Kidney glomerular epithelial cell (primary cell): Measurements from ENCODE around the gene XK.
"Not testable (repeated sequence)": the region's sequence is repeated elsewhere in the genome, so short reads cannot be mapped to it uniquely, and the experiment has no call there.

Experiments
- DNase-seq: peaks from one replicate; lab custom pipeline; 2025; lab: John Stamatoyannopoulos, UW

XK gene

DNA sequence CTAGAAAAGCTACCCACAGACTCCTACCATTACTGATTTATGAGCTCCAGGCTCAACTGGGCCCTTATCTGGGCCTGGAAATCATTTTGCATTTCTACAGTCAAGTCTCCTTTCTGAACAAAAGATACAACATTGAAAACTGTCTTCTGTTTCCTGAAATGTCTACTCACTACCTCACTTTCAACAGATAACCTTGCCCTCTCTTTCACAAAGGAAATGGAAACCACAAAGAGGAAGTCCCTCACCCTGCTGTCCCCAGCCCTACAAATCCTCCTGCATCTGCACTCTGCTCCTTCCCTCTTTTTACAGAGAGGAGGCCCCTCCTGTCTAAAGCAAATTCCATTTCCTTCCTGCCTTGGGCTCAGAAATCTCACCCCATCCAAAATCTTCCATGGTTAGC lies 69.4 kb downstream of the XK start:
- DNase-seq, result no peak

DNA sequence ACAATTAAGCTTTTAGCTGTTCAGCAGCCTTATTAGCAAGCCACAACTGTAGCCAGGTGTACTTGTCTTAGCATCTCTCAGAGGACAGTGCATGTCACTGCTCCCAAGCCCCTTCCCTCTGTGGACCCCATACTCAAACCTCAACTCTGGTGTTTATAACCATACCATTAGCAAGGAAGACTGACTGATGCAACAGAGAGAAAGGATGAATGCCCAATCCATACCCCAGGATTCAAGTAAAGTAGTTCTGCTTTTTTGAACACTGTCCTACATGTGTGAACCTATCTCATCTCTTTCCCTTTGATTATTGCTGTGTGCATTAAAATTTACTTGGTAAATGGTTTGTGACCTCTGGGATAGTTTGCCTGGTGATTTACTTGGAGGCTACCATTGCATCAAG lies 71.5 kb downstream of the XK start:
- DNase-seq, result no peak

DNA sequence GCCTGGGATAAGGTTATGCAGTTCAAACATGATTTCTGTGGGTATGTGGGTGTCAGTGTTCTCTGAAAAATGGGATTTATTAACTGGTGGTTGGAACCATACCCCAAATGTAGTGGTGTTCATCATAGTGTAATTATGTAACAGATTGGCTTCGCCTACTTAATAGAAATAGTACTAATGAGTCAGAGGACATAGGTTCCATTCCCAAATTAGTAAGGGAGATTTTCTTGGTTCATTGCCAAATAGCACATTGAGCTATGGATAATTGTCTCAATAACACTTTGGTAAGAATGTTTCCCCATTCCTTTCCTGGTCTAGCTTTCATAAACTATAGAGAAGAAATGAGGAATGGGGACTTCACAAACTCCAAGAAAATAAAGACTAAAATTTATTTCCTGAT lies 73.8 kb downstream of the XK start:
- no peak for DNase-seq

- DNase-seq, result no peak
Observed at GRCh38 chrX:37759878-37760418, 74.4 kb downstream of the XK start.

- no peak for DNase-seq
Observed at GRCh38 chrX:37763400-37763799, 77.8 kb downstream of the XK start.

GRCh38 chrX:37765507-37765906 lies 79.9 kb downstream of the XK start:
- DNase-seq, result no peak

GRCh38 chrX:37767430-37767829 lies 81.8 kb downstream of the XK start:
- DNase-seq, result no peak

- DNase-seq, result not testable (repeated sequence)
Observed at GRCh38 chrX:37768866-37769265, 83.3 kb downstream of the XK start.

GRCh38 chrX:37776283-37776986 lies 90.8 kb downstream of the XK start:
- DNase-seq, result no peak

- no peak for DNase-seq
Observed at GRCh38 chrX:37776987-37777325, 91.4 kb downstream of the XK start.

GRCh38 chrX:37779857-37780256 lies 94.3 kb downstream of the XK start, which contains the start of gene CYBB:
Gene CYBB (plus strand): TSS chrX:37780059. CDS start chrX:37780078, 19 bp downstream.
- no peak for DNase-seq

GRCh38 chrX:37781081-37781480 lies 95.5 kb downstream of the XK start:
- DNase-seq, result no peak
